ENCODE results near the gene NDUFAF3. TPM values are rescaled to one million over a fixed set of nuclear protein-coding genes. Genes with fewer than 3 reads are reported as not detected.

Gene NDUFAF3
- total and polyA plus RNA-seq, 7 experiments from 2014 or later = 63.8 to 205 (median 94.2) TPM

- Histone ChIP-seq H3K27ac (ENCODE audit: low read depth, low read length) (no peak overlapping the region), H3K27me3 (ENCODE audit: control insufficient read depth in 2 of 2, insufficient read depth in 2 of 2, low read length in 2 of 2) (no peaks in the 10 kb centered on the region), H3K4me3 (ENCODE audit: low read length) (no peak overlapping the region), H3K9me3 (ENCODE audit: control insufficient read depth in 2 of 3, low read length in 3 of 3) (no peaks in the 10 kb centered on the region), H3K36me3 (ENCODE audit: control insufficient read depth in 2 of 3, insufficient read depth in 3 of 3, low read length in 3 of 3) (peaks cover 10 to 46% (median 11%) of the 10 kb centered on the region in 3 experiments), H3K4me1 (ENCODE audit: control insufficient read depth in 2 of 2, insufficient read depth in 2 of 2, low read length in 2 of 2) (peaks cover 25 to 26% of the 10 kb centered on the region in 2 donors)
- H3K27ac Mint-ChIP-seq = peak overlapping the region in 6 of 9 donors; percentile 60 to 98 (median 95)
- ChIA-PET CTCF (interaction anchor here (5.9 kb wide), 1 partner anchor 34 kb away, joined by 51 read pairs; the partner anchor contains the start of gene P4HTM), POLR2A (interaction anchor here (0.6 to 11.9 kb wide), 11 partner anchors 9 to 1276 kb away, joined by 3 to 179 read pairs (median 4); partner anchors contain the start of genes BSN, P4HTM, USP4 and WDR6)
- ATAC-seq (no peak), DNase-seq (no peak)
- intact Hi-C loops (cut with micrococcal nuclease) = loop anchor here (5.0 to 10.0 kb wide), 3 partner anchors 466 to 1331 kb away; partner anchors contain the start of genes PFKFB4 (in 2 of the 2), CYB561D2 (in 1 of the 2), HYAL3 (in 1 of the 2) and NAA80 (in 1 of the 2)
- peaks cover 0 to 32% (median 0%) of the 10 kb centered on the region in 5 donors for H3K36me3 Mint-ChIP-seq
- H3K27me3 Mint-ChIP-seq = peaks cover 0 to 2% (median 0%) of the 10 kb centered on the region in 5 donors
- H3K9me3 Mint-ChIP-seq = no peaks in the 10 kb centered on the region
- peaks cover 16 to 68% (median 52%) of the 10 kb centered on the region in 7 donors for H3K4me1 Mint-ChIP-seq
- peak overlapping the region; percentile 50 to 99 (median 97) for H3K4me3 Mint-ChIP-seq
These were observed 1.9 kb downstream of the NDUFAF3 start for GRCh38 chr3:49023775-49024174.

GRCh38 chr3:49024449-49024848, 2.5 kb downstream of the NDUFAF3 start:
- DNase-seq (no peak), ATAC-seq (no peak)
- peaks cover 0 to 2% (median 0%) of the 10 kb centered on the region in 5 donors for H3K27me3 Mint-ChIP-seq
- H3K36me3 Mint-ChIP-seq = peaks cover 0 to 33% (median 4%) of the 10 kb centered on the region in 5 donors
- Histone ChIP-seq H3K9me3 (ENCODE audit: control insufficient read depth in 2 of 3, low read length in 3 of 3) (no peaks in the 10 kb centered on the region), H3K27me3 (ENCODE audit: control insufficient read depth in 2 of 2, insufficient read depth in 2 of 2, low read length in 2 of 2) (no peaks in the 10 kb centered on the region), H3K4me3 (ENCODE audit: low read length) (no peak overlapping the region), H3K27ac (ENCODE audit: low read depth, low read length) (no peak overlapping the region), H3K4me1 (ENCODE audit: control insufficient read depth in 2 of 2, insufficient read depth in 2 of 2, low read length in 2 of 2) (peaks cover 25 to 27% of the 10 kb centered on the region in 2 donors), H3K36me3 (ENCODE audit: control insufficient read depth in 2 of 3, insufficient read depth in 3 of 3, low read length in 3 of 3) (peaks cover 10 to 46% (median 11%) of the 10 kb centered on the region in 3 experiments)
- peaks cover 0 to 6% (median 0%) of the 10 kb centered on the region in 11 donors for H3K9me3 Mint-ChIP-seq
- POLR2A ChIA-PET = interaction anchor here (0.6 to 11.9 kb wide), 9 partner anchors 16 to 1275 kb away, joined by 3 to 179 read pairs (median 4); partner anchors contain the start of genes BSN, P4HTM, USP4 and WDR6
- CTCF ChIA-PET = interaction anchor here (5.9 kb wide), 1 partner anchor 35 kb away, joined by 51 read pairs; the partner anchor contains the start of gene P4HTM
- peak overlapping the region in 3 of 10 donors; percentile 92 to 97 (median 97) for H3K4me3 Mint-ChIP-seq
- intact Hi-C loops (cut with micrococcal nuclease) = loop anchor here (5.0 to 10.0 kb wide), 3 partner anchors 467 to 1330 kb away; partner anchors contain the start of genes PFKFB4 (in 2 of the 2), CYB561D2 (in 1 of the 2), HYAL3 (in 1 of the 2) and NAA80 (in 1 of the 2)
- peak overlapping the region in 4 of 9 donors; percentile 36 to 97 (median 84) for H3K27ac Mint-ChIP-seq
- peaks cover 19 to 71% (median 53%) of the 10 kb centered on the region in 7 donors for H3K4me1 Mint-ChIP-seq

- no peak overlapping the region for H3K4me3 ChIP-seq (ENCODE audit: low read length)
- Mint-ChIP-seq H3K27me3 (peaks cover 0 to 2% (median 0%) of the 10 kb centered on the region in 5 donors), H3K9me3 (peaks cover 0 to 6% (median 0%) of the 10 kb centered on the region in 11 donors), H3K4me1 (peaks cover 20 to 69% (median 48%) of the 10 kb centered on the region in 7 donors), H3K36me3 (peaks cover 0 to 34% (median 5%) of the 10 kb centered on the region in 5 donors), H3K27ac (peak overlapping the region in 5 of 9 donors; percentile 16 to 74 (median 51)), H3K4me3 (peak overlapping the region in 2 of 10 donors; percentile 6 to 63)
- ChIA-PET CTCF (interaction anchor here (5.9 kb wide), 1 partner anchor 36 kb away, joined by 51 read pairs; the partner anchor contains the start of gene P4HTM), POLR2A (interaction anchor here (0.6 to 11.9 kb wide), 10 partner anchors 8 to 315 kb away, joined by 3 to 179 read pairs (median 4); partner anchors contain the start of genes P4HTM, USP4 and WDR6)
- H3K36me3 ChIP-seq (ENCODE audit: control insufficient read depth in 2 of 3, insufficient read depth in 3 of 3, low read length in 3 of 3) = peaks cover 10 to 49% (median 11%) of the 10 kb centered on the region in 3 experiments
- DNase-seq = no peak
- H3K27ac ChIP-seq (ENCODE audit: low read depth, low read length) = no peak overlapping the region
- ATAC-seq = no peak
- H3K9me3 ChIP-seq (ENCODE audit: control insufficient read depth in 2 of 3, low read length in 3 of 3) = no peaks in the 10 kb centered on the region
- H3K4me1 ChIP-seq (ENCODE audit: control insufficient read depth in 2 of 2, insufficient read depth in 2 of 2, low read length in 2 of 2) = peaks cover 20 to 23% of the 10 kb centered on the region in 2 donors
- no peaks in the 10 kb centered on the region for H3K27me3 ChIP-seq (ENCODE audit: control insufficient read depth in 2 of 2, insufficient read depth in 2 of 2, low read length in 2 of 2)
- intact Hi-C loops (cut with micrococcal nuclease) = loop anchor here in 1 of 2 donors (5.0 to 10.0 kb wide), 2 partner anchors 132 to 1330 kb away; partner anchors contain the start of genes CYB561D2, NPRL2 and TMEM115
These were observed 3.3 kb downstream of the NDUFAF3 start for GRCh38 chr3:49025005-49025792.

GRCh38 chr3:49025793-49026520, 4.0 kb downstream of the NDUFAF3 start:
- ATAC-seq (no peak), DNase-seq (no peak)
- Histone ChIP-seq H3K27ac (ENCODE audit: low read depth, low read length) (no peak overlapping the region), H3K4me3 (ENCODE audit: low read length) (no peak overlapping the region), H3K27me3 (ENCODE audit: control insufficient read depth in 2 of 2, insufficient read depth in 2 of 2, low read length in 2 of 2) (no peaks in the 10 kb centered on the region), H3K4me1 (ENCODE audit: control insufficient read depth in 2 of 2, insufficient read depth in 2 of 2, low read length in 2 of 2) (peaks cover 15 to 19% of the 10 kb centered on the region in 2 donors), H3K36me3 (ENCODE audit: control insufficient read depth in 2 of 3, insufficient read depth in 3 of 3, low read length in 3 of 3) (peaks cover 11 to 57% (median 15%) of the 10 kb centered on the region in 3 experiments), H3K9me3 (ENCODE audit: control insufficient read depth in 2 of 3, low read length in 3 of 3) (no peaks in the 10 kb centered on the region)
- peak overlapping the region in 1 of 10 donors; percentile 63 for H3K4me3 Mint-ChIP-seq
- intact Hi-C loops (cut with micrococcal nuclease) = loop anchor here in 1 of 2 donors (5.0 to 10.0 kb wide), 2 partner anchors 131 to 1329 kb away; partner anchors contain the start of genes CYB561D2, NPRL2 and TMEM115
- H3K4me1 Mint-ChIP-seq = peaks cover 15 to 67% (median 45%) of the 10 kb centered on the region in 7 donors
- CTCF ChIA-PET = interaction anchor here (1.2 kb wide), 1 partner anchor 38 kb away, joined by 3 read pairs; no protein-coding TSS in a partner anchor
- H3K27me3 Mint-ChIP-seq = peaks cover 0 to 2% (median 0%) of the 10 kb centered on the region in 5 donors
- H3K9me3 Mint-ChIP-seq = peaks cover 0 to 6% (median 0%) of the 10 kb centered on the region in 11 donors
- peak overlapping the region in 6 of 9 donors; percentile 29 to 81 (median 56) for H3K27ac Mint-ChIP-seq
- POLR2A ChIA-PET = interaction anchor here (0.7 to 2.5 kb wide), 8 partner anchors 9 to 314 kb away, joined by 3 to 14 read pairs (median 4); partner anchors contain the start of genes USP4 and WDR6
- H3K36me3 Mint-ChIP-seq = peaks cover 0 to 35% (median 5%) of the 10 kb centered on the region in 5 donors

- Mint-ChIP-seq H3K4me3 (peak overlapping the region in 1 of 10 donors; percentile 45), H3K9me3 (peaks cover 0 to 6% (median 0%) of the 10 kb centered on the region in 11 donors), H3K27ac (peak overlapping the region in 7 of 9 donors; percentile 31 to 82 (median 67)), H3K4me1 (peaks cover 15 to 65% (median 41%) of the 10 kb centered on the region in 7 donors), H3K27me3 (no peaks in the 10 kb centered on the region), H3K36me3 (peaks cover 0 to 37% (median 8%) of the 10 kb centered on the region in 5 donors)
- Histone ChIP-seq H3K36me3 (ENCODE audit: control insufficient read depth in 2 of 3, insufficient read depth in 3 of 3, low read length in 3 of 3) (peaks cover 11 to 61% (median 16%) of the 10 kb centered on the region in 3 experiments), H3K9me3 (ENCODE audit: control insufficient read depth in 2 of 3, low read length in 3 of 3) (no peaks in the 10 kb centered on the region), H3K4me3 (ENCODE audit: low read length) (no peak overlapping the region), H3K4me1 (ENCODE audit: control insufficient read depth in 2 of 2, insufficient read depth in 2 of 2, low read length in 2 of 2) (peaks cover 15 to 19% of the 10 kb centered on the region in 2 donors), H3K27me3 (ENCODE audit: control insufficient read depth in 2 of 2, insufficient read depth in 2 of 2, low read length in 2 of 2) (no peaks in the 10 kb centered on the region), H3K27ac (ENCODE audit: low read depth, low read length) (peak overlapping the region; percentile 98)
- ChIA-PET POLR2A (interaction anchor here (1.1 to 2.5 kb wide), 5 partner anchors 11 to 43 kb away, joined by 3 to 14 read pairs (median 4); partner anchors contain the start of gene WDR6), CTCF (interaction anchor here (1.0 to 1.2 kb wide), 2 partner anchors 14 to 38 kb away, joined by 3 to 4 read pairs; no protein-coding TSS in a partner anchor)
- ATAC-seq (no peak), DNase-seq (no peak)
- intact Hi-C loops (cut with micrococcal nuclease) = loop anchor here in 1 of 2 donors (5.0 to 10.0 kb wide), 2 partner anchors 131 to 1328 kb away; partner anchors contain the start of genes CYB561D2, NPRL2 and TMEM115
These were observed 4.6 kb downstream of the NDUFAF3 start for GRCh38 chr3:49026536-49026935.
